ENCODE data around the gene NCKAP5.

NCKAP5 gene

DNA sequence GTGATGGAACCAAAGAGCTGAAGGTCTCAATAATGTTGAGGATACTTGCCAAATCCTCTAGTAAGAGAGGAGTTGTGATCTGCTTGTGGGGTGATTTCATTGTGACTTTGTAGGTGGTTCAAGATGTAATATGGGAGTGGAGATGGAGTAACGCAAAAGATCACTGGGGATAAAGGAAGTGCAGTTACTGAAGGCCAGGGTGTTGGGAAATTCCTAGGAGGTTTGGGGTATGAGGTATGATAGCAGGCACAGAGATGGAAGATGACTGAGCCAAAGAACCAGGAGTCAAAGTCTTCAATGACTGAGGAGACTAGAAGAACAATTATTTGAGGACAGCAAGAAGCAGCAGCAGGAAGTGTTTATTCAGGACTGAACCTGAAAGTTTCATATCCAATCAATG, 222.6 kb downstream of the NCKAP5 start:
- DNase-seq (ENCODE audit: low read depth in 1 of 2, low spot score in 1 of 2) = no peak

DNA sequence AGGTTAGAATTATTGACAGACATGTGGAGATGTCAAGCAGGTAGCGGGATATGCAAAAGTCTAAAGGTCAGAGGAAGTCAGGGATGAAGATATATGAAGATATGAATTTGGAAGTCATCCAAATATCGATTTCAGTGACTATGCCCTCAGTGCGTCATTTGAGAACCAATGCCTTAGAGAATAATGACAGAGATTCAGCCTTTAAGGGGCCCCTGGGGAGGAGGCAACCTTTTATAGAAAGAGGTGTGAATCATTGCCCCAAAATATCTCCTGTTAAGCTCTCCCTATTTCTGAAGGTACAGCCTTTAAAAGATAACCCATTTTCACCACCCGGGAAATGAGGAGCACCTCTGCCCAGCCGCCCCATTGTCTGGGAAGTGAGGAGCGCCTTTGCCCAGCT, 223.4 kb downstream of the NCKAP5 start:
- DNase-seq (ENCODE audit: low read depth in 1 of 2, low spot score in 1 of 2) = no peak

DNA sequence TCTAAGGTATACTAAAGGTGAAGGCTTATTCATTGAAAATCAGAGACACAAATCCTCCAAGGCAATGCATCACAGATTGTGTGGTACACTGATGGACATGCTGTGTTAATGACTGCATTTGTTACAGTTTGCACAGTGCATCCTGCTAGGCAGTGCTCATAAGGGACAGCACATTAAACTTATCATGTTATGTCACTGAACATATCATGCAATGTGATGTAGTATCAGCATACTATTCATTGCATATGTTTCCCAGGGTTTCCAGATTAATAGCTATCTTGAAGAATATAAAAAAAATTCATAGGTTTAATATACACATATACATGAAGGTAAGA, 225.3 kb downstream of the NCKAP5 start:
- DNase-seq (ENCODE audit: low read depth in 1 of 2, low spot score in 1 of 2) = no peak

DNA sequence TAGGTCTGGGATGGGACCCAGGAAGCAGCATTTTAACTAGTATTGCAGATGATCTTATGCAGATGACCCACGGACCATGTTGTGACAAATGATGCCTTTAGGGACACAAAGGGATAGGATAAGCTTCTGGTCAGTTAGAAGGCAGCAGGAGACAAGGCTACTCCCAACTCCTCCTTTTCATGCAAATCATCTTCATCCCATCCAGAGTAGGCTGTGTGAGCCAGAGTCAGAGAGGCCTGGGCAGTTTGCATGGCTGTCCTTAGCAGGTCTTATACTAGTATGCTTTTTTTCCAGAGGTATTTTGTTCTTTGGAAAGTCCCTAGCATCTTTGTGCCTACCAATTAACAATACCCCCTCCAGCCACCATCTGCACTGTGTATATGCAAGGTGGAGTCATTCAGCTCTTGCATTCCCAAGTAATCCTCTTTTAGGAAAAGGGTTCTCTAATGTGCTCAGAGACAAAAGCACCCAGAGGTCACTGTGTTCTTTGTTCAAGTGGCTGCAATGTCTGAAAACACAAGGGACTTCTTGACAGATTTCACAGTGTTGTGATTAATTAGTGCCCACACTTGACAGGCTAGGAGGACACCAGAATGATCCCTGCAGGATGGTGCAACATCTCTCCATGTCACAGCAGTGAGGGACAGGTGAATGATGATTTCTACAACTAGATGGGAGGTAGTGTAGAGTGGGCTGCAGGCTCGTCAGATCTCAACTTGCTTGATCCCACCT, 225.8 kb downstream of the NCKAP5 start:
- no peak for DNase-seq (ENCODE audit: low read depth in 1 of 2, low spot score in 1 of 2)

DNA sequence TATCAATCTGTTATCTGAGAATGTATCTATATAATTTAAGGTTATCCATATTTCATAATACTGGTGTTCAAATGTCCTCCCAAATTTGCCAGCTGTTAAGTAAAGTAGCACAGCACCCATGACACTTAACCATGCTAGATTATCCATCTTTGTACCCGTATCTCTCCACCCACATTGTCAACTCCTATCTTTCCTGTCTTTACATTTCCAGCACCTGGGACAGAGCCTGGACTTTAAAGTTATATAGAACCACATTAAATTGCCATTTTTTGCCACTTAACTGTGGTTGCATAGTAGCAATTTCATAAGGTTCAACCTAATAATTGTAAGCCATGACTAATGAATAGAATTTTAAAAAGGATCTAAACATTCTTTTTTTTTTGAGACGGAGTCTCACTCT, 226.7 kb downstream of the NCKAP5 start:
- no peak for DNase-seq (ENCODE audit: low read depth in 1 of 2, low spot score in 1 of 2)

DNA sequence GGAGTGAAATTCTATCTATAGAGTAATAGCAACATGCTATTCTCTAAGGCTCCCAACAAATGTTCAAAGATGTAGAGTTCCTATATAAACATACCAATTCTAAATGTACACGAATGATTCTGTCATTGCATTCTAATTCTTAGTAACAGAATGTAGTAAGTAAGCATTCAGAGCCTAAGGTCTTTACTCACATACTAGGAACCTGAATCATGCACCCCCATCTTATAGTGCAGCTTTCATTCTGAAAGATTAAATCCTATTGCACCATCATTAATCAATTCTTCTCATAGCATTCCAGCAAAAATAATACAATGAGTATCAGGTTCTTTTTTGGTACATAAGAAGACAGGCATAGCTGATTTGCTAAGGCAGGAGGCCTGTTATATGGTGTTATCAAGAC, 230.0 kb downstream of the NCKAP5 start:
- no peak for DNase-seq (ENCODE audit: low read depth in 1 of 2, low spot score in 1 of 2)

DNA sequence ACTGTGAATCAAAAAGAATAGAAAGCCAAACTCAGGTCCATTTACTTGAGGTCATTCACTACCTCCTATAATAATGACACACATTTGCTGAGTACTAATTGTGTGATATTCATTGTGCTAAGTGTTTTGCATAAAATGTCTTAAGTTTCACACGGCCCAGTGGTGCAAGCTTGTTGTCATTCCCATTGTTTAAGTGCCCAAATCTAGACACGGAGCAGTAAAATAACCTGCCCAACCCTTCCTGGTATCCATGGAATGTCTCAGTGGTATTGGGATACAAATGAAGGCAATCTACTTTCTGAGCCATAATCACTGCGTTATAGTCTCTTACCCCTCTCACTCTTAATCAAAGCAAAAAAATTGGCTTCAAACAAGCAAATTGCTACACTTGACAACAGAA, 233.3 kb downstream of the NCKAP5 start:
- DNase-seq (ENCODE audit: low read depth in 1 of 2, low spot score in 1 of 2) = no peak

DNA sequence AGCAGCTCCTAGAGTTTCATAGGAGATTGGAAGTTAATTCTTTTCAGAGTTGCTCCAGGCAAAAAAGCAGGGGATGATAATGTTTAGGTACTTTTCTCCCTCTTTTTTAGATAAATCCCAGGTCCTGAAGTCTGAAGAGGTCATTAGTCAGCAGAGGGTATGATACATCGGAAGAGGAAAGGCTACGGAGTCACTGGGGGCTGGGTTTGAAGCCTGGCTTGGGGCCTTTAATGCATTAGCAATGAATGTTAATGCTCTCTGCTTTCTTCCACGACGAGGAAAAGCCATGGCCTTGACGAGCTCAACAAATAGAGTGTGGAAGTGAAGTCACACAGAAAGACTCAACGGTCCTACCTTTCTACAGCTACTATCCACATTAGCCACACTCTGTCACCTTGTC, 235.1 kb downstream of the NCKAP5 start:
- DNase-seq (ENCODE audit: low read depth in 1 of 2, low spot score in 1 of 2) = no peak

DNA sequence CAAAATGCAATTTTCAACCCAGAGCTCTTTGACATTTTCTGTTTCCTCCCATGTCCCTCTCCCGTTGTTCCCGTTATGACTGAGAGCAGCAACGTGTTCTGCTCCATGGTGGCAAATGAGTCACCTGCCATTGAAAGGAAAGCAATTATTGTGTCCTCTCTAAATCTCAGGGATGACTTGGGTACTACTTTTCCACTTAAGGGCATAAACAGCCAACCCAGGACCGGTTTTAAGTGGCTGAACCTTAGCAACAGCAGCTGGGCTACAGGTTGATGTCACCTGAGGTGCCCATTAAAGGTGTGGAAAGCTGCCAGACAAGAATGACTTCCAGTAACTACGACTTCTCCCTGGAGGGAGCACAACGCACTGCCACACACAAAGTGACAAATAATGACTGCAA, 236.8 kb downstream of the NCKAP5 start:
- no peak for DNase-seq (ENCODE audit: low read depth in 1 of 2, low spot score in 1 of 2)

DNA sequence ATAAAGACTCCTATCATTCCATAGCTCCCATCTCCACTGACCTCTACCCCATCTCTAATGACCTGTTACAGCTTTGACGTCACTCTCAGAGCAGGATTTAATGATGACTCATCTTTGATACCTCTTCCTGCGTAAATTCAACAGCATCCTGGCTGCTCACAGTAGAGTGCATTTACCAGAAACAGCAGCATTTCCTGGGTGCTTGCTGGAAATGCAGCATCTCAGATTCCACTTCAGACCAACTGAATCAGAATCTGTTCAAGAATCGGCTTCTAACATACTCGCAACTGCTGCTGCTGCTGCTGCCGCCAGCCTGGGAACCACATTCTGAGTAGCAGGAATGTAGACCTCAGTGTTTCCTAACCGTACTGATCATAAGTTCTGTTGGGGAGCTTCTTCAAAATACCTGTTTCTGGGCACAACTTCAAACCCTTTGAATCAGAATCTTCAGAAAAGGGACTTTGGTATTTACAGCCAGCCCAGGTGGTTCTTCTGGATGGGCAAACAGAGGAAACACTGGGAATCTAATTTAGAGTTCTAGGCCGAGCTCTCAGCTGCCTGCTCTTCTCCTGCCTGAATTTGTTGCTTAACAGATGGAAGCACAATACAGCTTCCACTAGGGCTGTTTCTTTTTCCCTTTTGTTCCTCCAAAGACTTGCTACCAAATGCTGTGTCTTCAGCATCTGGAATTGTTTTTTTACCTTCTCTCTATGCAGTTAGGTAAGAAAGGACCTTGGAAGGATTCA, 241.4 kb downstream of the NCKAP5 start:
- DNase-seq (ENCODE audit: low read depth in 1 of 2, low spot score in 1 of 2) = no peak

DNA sequence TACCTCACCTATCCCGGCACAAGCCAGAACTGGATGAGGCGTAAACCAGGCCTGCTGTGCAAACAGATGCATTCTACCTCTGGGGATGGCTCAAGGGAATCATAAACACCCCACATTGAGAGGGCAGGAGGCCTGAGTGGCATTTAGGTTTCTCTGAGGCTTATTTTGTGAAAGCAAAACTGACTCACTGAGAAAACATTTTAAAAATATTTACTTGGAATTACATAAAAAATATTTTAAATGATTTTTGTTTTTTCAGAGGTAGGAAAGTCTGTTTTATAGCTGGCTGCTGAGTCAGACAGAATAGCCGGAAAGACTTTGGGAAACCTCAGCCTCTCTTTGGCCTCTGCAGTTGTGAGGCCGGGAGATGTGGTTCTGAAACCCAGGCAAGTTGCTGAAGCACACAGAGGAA, 244.1 kb downstream of the NCKAP5 start:
- no peak for DNase-seq (ENCODE audit: low read depth in 1 of 2, low spot score in 1 of 2)

DNA sequence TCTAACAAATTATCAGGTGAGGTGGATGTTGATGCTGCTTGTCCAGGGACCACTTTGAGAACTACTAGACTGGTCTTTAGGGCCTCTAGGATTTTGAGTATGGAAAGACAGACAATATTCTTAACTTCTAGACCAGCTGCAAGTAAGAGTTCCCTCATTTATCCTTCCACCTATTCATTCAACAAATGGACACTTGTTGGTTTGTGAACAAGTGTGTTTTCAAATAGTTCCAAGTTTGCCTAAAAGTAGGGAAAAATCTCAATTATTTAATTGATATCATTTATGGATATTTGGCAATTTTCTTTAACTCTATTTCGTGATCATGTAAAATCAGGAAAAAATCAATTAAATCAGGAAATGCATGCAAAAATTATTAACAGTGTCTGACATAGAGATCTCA, 245.4 kb downstream of the NCKAP5 start:
- no peak for DNase-seq (ENCODE audit: low read depth in 1 of 2, low spot score in 1 of 2)

DNA sequence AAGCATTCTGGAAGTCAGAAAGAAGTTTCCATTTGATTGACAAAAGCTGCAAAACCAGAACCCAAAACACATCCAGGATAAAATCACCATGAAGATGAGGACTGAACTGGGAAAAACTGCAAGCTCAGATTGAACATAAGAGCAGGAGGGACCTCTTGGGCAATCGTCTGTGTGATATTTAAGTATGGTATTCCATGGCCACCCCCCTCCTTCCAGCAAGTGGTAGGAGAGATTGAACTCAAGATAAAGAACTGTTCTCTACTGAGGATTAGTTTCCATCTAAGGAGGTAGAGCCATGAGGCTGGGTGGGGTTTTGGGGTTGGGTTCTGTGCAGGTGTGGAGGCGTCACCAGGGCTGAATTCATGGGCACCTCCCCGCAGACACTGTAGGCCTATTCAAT, 251.1 kb downstream of the NCKAP5 start:
- no peak for DNase-seq (ENCODE audit: low read depth in 1 of 2, low spot score in 1 of 2)

DNA sequence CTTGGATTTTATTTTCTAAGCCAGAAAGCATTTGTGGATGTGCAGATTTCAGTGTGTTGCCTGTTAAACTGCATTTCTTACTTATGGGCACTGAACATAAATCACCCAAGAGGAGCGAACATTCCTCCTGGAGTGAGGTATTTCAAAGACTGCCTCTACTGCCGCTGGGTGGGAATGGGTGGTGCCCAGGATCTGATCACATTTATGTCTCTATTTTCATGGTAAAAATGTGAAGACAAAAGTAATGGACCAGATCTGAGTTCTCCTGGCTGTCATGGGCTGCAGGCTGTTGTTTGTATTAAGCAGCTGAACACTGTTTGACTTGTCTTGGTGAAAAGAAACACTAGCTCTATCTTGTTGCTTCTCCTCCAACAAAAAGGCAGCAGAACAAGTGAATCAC, 251.7 kb downstream of the NCKAP5 start:
- DNase-seq (ENCODE audit: low read depth in 1 of 2, low spot score in 1 of 2) = no peak

DNA sequence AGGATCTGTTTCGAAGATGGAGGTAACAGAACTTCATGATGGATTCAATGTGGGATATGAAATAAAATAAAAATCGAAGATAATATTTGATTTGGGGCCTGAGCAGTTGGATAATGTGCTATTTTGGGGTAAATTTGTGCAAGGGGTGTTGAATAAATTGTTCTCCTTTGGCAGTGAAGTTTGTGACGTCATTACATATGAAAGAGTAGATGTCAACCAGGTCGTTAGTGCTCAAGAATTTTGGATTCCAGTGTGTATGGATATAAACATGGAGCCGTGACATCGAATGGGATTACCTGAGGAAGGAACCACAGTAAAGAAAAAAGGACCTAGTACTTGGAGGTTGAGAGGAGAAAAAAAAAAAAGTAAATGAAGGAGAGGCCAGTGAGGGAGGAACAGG, 253.0 kb downstream of the NCKAP5 start:
- DNase-seq (ENCODE audit: low read depth in 1 of 2, low spot score in 1 of 2) = no peak

DNA sequence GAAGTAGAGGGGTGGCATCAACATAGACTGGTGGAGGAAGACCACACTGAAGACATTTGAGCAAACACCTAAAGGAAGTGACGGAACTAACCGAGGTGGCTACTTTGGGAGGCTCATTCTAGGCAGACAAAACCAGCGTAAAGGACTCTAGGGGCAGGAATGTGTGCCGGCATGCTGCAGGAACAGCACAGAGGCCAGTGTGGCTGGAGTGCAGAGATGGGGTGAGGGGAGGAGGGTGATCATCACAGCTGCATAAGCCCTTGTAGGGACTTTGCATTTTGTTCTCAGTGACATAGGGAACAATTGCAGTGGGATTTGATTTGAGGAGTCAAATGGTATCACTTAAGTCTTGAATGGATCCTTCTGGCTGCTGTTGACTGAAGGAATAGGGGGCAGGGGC, 253.5 kb downstream of the NCKAP5 start:
- DNase-seq (ENCODE audit: low read depth in 1 of 2, low spot score in 1 of 2) = no peak

DNA sequence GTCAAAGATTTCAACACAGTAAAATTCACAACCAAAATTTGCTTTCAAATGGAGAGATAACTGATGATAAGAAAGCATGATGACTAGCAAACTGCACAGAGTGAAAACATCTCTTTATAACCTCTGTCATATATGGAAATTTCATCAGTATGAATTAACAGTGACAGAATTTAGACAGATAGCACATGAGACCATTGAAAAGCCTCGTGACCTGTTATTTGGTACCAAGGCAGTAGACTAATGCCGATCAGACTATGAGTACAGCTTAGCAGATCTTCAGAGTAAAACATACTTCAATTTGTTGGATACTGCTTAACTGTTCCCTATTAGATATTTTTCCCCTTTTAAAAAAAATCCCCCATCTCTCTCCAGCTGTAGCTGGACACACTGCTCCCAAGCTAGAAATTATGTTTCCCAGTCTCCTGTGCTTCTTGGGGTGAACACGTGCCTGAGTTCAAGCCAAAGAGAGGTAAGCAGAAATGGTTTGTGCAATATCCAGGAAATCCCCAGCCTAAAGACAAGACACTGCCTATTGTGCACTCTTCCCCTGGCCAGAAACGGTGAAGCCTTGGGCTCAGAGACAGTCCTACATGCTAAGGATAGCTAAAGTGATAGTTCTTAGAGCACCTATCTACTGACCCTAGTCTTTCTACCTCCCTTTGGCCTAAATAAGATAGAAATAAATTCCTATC, 256.1 kb downstream of the NCKAP5 start:
- no peak for DNase-seq (ENCODE audit: low read depth in 1 of 2, low spot score in 1 of 2)

DNA sequence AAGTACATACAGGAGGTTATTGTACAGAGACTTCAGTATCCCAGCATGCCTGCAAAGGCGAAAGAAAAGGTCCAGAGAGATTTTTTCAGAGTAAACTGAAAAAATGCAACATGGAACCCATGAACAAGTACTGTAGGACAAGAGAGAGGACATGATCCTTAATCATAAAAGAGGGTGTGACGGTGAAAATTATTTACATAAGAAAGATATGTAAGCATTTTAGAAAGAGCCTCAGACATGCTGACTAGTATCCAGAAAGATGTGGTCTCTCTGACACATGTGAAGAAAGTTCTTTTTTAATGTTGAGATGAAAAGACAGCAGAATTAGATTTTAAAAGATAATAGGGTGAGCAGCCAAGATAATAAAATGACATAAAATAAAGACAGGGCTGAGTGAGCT, 262.0 kb downstream of the NCKAP5 start:
- no peak for DNase-seq (ENCODE audit: low read depth in 1 of 2, low spot score in 1 of 2)

DNA sequence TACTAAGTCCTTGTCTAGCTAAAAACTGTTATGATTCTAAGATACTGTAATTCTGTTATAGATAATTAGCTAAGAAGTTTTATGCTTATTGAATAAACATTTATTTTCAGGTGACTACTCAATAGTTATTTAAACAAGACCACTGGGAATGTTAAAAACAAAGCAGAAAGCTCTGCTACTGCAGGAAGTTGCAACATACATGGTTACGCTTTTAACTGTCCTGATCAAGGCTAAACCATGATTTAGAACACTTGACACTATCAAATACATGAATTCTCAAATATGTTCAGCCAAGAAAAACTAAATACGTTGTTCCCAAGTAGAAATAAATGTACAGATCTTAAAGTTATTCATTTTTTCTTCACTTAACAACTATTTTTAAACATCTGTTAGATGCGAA, 263.9 kb downstream of the NCKAP5 start:
- no peak for DNase-seq (ENCODE audit: low read depth in 1 of 2, low spot score in 1 of 2)

DNA sequence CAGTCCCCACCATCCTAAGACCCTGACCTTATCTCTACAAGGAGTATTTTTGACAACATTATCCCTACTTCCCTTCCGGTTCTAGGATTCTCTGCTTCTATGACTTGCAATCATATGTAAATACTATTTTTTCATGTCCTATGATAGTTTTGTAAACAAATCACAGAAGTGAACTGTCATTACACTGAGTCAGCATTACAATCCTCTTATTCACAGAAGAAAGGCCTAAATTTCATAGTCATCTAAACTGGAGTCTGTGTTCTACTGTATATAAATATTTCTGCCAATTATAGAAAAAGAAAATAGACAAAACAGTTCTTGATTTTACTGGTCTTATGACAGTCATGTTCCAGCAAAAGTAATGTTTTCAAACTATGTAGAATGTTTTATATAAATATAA, 265.1 kb downstream of the NCKAP5 start:
- no peak for DNase-seq (ENCODE audit: low read depth in 1 of 2, low spot score in 1 of 2)

DNA sequence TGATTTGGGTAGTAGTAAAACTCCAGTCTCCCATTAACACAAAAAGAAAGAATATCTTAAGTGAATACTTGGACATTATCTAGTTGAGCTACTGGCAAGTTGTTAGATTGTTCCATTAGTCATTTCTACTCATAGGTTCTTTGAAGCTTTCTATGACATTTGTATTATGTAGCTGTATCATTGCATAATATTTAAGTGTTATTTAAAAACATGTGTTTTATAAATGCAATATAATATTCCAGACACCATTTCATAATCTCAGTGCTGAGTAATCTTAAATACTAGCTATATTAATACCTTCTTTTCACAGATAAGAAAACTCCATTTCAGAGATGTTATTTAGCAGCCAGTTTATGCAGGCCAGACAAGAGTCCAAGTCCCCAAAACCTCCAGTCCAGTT, 271.9 kb downstream of the NCKAP5 start:
- no peak for DNase-seq (ENCODE audit: low read depth in 1 of 2, low spot score in 1 of 2)

DNA sequence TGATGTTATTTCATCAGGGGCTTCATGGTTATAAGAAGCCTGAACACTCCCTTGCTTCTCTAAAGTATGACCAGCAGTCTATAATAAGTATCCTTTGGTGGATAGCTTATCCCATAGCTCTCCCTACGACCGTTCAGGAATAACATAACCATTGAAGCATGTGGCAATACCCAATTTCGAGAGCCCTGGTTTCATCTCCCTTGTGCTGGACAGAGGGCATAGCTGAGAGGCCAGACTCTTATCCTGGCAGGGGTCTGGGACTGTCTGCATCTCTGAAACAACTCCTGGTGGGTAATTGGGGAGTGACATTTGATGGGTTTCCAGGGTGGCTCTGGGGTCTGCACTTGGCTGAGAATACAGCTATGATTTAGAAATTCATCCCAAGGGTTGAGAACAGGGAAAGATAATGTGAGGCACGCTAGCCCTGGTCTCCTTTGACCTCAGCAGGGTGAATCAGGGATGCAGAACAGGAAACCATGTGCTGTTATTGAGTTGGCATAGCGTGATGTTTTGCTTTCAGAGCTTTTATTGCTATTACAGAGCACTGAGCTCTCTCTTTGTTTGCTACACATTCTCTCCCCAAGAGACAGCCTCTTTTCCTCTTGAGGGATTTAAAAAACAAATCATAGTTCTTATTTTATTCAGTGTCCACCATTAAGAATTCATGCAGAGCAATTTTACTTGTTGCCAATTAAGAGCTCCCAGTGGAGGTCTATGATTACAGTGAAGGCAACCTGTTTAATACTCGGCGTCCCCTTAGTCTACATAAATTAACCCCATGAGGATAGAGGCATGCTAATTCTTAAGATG, 274.5 kb downstream of the NCKAP5 start:
- DNase-seq (ENCODE audit: low read depth in 1 of 2, low spot score in 1 of 2) = no peak

Data from activated CD4-positive, alpha-beta T cell treated with anti-CD3 and anti-CD28 coated beads, Interleukin-2, amount 50 U/mL, for 24 hours (primary cell).